Endometrial microvascular endothelial cells (primary cell): ENCODE measurements around the gene LHX2. TPM values are rescaled to one million over a fixed set of nuclear protein-coding genes. Genes with fewer than 3 reads are reported as not detected.

ENCODE experiments used
- in situ Hi-C: cut with HindIII; loops from 2 replicates; pipeline ENCODE4 v1.10.0; 2017; ENCODE audit warnings: low sequenced_read_pairs, low pct_unique_long_range_greater_than_20kb; ENCODE audit errors: inconsistent ontology term
- total RNA-seq: library from RNA; depleted of rRNA; stranded (reverse); fragments of >200 nt; gene quantifications from one replicate; pipeline ENCODE4 v1.2.3, GENCODE V29; 2015; ENCODE audit errors: inconsistent ontology term

Gene LHX2
- total RNA-seq, 1 donor from 2014 or later = not detected

DNA sequence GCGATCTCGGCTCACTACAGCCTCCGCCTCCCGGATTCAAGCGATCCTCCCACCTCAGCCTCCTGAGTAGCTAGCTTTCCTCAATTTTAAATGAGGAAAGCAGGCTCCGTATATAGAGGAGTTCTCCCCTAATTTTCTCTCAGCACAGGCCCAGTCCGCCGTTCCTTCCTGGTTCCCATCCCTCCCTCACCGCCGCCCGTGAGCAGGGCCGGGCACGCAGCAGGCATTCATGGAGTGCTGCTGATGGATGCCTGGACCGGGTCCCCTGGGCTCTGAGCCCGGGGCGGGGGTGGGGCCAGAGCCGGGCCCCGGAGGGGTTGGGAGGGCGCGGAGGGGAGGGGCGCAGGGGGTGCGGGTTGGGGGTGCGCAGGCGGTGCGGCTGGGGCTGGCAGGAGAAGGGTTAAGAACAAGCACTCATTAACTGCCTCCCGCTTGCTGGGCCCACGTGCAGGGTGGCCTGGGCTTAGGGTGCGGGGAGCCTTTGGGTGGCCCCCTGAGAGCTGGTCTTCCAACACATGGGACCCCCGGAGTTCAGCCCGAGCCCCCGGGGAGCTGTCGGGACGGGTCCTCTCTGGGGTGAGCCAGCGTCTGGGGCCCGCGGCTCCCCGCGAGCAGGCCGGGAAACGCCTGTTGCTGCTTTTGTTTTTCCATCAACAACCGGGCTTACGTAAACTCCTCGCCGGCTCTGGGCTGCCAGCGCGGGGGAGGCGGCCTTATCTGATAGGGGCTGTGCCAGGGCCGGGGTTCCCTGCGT is 33.7 kb downstream of the LHX2 start:
- in situ Hi-C loops = no loop called here

DNA sequence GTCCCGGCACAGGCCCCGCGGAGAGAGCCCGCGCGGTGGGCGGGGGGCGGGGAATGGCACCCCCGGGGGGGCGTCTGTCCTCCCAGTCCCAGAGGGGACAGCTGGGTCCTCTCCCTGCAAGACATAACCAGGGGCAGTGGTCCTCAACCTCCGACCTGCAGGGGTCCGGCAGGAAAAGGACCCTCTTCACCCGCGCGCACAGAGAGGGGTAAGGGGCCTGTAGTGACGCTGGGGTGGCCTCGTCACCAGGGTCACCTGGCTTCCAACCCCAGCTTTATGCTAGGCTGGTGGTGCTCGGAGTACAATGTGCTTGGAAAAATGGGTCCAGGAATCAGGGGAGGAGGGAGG is 34.2 kb downstream of the LHX2 start:
- in situ Hi-C loops = no loop called here

DNA sequence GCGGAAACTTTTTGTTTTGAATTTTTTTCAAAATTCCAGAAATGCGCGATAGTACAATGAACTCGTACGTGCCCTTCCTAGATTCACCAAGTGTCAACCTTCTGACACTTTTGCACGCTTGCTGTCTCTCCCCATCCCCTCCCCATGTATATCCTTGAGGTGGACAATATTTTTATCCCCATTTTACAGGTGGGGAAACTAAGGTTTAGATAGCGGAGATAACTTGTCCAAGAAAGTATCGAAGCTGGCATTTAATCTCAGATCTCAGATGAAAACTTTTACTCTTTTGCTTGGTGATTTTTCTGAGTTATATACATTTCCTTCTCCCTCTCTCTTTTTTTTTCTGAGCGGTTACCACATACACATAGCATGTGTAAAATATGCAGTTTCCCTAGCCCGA is 34.6 kb downstream of the LHX2 start:
- in situ Hi-C loops = no loop called here

DNA sequence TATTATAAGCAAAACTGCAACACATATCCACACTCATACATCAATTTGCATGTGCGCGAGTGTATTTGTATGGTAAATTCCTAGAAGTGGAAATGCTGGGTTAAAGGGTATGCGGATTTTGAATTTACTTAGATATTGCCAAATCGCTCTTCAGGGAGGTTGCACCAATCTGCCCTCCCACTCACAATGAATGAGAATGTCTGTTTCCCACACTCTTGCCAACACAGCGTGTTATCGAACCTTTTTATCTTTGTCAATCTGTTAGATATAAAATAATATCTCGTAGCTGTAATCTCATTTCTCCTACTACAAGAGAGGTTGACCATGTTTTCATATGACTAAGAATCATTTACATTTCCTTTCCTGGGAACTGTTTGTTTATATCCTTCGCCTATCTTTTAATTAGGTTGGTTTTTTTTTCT is 35.7 kb downstream of the LHX2 start:
- in situ Hi-C loops = no loop called here

DNA sequence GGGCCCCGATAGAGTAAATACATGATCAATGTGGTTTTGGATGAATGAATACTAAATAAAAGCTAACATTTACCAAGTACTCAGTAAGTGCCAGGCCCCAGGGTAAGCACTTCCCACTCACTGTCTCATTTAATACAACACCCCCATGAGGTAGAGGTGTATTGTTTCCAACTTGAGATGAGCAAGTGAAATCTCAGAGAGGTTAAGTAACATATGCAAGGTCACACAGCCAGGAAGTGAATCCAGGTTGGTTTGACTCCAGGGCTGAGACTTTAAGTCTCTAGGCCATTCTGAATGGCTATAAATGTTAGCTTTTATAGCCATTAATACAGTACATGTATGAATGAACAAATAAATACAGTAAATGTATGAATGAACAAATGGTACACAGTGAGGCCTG is 39.4 kb downstream of the LHX2 start:
- in situ Hi-C loops = no loop called here

DNA sequence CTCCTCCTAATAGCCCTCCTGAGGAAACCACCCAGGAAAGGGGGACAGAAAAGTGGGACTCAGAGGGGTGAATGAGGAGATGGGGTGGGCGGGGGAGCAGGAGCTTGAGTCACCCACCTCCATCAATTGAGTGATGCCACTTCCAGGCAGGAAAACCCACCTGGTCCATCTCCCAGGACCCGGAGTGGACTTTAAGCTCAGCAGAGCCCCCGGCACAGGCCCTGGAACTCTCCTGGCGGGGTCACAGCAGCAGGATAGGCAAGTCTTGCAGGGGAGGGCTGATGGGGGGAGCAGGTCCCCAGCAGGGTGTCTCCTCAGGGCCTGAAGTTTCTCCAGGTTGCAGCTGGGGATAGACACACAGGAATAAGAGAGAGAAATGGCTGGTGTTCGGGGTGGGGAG is 40.8 kb downstream of the LHX2 start:
- in situ Hi-C loops = no loop called here

DNA sequence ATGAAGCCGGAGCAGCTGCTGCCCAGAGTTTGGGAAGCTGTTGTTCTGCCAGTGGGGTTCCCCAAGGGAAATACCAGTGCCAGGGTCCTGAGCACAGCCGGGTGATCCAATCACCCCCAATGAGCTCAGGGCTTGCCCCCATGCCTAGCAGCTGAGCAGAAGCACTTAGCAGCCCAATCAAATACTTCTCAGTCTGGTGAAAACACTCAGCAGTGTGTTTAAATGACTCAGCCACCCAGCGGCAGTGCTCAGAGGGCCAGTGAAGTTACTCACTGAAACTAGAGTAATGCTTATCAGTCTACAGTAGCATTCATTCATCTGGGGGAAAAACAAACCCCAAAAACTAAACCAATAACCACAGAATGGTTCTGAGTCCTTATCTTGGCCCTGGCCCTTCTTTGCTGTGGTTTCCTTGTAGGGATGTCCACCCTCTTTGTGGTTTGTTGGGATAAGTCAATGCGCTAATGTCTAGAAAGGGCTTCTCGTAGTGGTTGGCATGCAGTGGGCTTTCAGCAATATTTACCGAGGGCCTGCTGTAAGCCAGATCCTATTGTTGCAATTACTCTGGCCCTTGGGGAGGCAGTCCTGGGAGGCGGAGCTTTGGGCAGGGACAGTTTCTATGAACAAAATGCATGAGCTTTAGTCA is 43.1 kb downstream of the LHX2 start:
- in situ Hi-C loops = no loop called here

DNA sequence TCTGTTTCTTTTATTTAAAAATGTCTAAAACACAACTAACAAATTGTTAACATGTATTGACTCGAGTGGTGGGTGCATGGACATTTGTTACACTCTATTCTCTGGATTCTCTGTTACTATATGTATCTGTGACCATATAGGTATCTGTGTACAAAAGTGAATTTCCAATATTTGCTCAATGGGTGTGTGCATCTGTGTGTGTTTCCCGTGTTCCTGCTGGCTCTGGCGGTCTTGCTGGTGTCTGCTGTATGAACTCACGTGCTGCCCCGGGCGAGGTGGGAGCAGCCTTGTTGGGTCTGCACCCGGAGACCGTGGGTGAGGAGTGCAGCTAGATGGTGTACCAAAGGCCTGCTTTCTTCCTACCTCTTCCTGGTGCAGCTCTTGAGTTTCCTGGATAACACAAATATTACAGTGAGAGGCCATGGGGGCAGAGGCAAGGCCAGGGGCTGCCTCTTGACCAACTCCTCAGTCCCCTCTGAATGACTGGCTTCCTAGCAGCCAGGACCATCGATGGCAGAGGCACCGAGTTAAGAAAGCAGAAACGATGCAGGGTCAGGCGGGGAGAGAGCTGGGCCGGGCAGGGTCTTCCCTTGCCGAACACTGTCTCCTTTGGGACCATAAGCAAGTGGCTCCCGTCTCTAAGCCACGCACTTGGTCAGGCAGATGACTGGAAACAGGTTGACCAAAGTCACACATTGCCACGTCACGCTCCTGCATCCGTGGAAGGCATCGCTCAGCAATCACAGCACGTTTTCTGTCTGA is 49.5 kb downstream of the LHX2 start:
- in situ Hi-C loops = no loop called here

DNA sequence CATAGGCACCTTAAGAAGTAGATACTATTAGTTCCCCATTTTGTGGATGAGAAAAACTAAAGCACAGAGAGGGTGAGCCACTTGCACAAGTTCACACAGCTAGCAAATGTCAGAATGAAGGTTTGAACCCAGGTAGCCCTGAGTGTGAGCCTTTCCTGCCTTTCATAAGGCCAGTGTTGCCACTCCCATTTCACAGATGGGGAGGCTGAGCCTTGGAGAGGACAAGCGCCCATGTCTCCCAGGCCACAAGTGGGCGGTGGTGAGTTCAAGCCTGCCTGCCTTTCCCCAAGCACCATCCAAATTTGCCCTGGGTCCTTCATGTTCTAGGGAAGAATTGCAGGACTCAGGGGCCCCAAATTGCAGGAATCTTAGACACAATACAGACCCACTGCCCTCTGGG is 50.6 kb downstream of the LHX2 start:
- in situ Hi-C loops = no loop called here

DNA sequence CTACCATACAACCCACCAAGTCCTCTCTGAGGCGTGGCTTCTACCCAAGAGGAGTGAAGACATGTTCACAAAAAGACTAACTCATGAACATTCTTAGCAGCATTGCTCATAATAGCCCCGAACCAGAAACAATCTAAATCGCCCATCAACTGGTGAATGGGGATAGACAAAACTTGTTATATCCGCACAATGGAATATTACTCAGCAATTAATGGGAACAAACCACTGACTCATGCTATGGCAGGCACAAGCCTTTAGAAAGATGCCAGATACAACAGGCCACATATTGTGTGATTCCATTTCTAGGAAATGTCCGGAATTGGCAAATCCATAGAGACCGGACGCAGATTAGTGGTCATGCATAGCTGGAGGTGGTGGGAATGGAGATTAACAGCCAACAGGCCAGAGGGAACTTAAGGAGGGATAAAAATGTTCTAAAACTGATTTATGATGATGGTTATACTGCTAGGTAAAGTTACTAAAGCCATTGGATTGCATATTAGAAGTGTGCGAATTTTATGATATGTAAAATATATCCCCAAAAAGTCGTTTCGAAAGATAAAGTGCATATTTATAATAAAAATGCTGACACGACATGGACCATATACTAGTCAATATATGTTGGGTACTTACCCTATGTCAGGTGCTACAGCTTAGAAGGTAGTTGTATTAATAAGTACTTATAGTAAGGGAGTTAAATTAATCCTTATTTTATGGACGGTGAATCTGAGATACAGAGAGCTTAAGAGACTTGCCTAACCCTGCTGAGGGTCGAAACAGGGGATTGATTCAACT is 55.4 kb downstream of the LHX2 start:
- in situ Hi-C loops = no loop called here

DNA sequence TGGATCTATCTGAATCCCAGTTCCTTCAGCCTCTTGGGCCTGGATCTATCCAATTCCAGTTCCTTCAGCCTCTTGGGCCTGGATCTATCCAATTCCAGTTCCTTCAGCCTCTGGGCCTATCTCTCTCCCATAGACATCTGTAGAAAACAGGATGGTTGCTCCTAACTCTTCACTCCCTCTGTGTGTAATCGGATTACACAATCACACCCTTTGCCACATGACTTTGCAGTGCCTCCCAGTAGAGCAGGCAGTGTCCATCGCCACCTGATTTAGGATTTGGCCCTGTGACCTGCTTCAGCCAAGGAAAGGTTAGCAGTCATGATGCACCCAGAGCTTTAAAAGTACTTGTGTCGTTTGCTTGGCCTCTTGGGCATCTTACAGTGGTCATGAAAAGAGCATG is 56.7 kb downstream of the LHX2 start:
- in situ Hi-C loops = no loop called here

DNA sequence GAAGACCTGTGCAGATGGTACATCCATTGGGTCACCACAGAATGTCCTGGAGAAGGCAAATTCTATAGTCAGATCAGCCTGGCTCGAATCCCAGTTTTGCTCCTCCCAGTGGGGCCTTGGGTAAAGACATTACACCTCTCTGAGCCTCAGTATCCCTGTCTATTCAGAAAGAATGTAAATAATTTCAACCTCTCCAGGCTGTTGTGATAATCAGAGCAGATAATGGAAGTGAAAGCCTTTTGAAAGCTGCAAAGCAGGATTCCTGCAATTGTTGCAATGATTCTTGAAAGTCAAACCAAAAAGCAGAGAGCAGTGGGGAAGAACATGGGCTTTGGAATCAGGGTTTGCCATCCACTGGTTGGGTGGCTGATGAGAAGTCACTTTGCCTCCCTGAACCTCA is 63.2 kb downstream of the LHX2 start:
- in situ Hi-C loops = no loop called here

DNA sequence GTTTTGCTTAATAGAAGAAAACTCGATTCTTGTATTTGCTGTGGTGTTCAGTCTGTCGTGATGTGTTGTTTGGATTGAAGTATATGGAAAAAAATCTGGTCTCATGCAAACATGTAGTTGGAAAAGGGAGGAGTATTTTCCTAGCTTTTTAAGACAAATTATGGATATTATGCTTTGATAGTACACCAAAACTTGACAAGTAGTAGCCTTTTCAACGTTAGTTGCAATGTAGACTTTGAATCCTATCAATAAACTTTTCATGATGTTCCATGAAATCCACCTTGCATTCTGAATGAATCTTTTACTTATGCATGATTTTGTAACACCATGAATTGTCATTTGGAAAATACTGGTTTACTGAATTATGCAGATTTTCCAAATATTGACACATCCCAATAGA is 64.2 kb downstream of the LHX2 start:
- in situ Hi-C loops = no loop called here

DNA sequence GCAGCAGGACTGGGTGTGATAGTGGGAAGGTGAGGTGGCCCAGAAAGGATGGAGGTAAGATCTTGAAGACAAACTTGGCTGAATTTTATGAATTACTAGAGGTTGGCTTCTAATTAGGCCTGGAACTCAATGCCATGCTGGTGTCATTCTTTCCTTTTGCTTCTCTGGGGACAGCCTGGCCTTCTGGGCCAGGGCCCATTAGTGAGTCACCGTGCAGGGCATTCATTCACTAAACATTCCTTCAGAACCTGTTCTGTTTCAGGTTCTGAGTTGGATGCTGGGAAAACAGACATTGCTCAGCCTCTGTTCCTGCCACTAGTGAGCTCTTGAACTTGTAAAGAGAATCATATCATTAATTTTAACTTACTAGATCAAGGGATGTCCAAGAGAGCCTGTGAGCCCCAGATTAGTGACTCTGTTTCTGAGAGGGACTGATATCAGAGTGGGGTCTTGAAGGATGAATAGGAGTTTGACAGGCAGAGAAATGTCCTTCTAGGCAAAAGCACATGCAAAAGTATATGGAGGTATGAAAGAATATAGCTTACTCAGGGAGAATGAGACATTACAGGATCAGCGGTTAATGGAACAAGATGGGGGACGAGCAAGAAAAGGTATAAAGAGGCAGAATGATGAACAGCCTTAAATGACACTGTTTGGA is 66.5 kb downstream of the LHX2 start:
- in situ Hi-C loops = no loop called here

DNA sequence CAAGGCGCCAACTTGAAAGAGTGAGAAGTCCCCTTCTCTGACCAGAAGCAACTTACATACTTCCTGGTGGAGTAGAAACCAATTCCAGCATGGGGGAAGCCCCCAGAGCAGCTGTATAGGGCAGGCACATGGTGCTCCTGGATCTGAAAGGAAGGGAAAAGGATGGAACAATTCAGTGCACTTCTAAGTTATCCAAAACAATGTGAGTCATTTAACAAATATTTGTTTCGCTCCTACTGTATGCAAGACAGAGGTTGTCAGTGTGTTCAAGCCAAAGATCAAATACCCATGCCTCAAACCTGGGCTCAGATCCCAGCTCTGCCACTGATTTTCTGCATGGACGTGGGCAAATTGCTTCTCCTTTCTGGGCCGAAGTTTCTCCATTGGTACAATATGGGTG is 67.1 kb downstream of the LHX2 start:
- in situ Hi-C loops = no loop called here

DNA sequence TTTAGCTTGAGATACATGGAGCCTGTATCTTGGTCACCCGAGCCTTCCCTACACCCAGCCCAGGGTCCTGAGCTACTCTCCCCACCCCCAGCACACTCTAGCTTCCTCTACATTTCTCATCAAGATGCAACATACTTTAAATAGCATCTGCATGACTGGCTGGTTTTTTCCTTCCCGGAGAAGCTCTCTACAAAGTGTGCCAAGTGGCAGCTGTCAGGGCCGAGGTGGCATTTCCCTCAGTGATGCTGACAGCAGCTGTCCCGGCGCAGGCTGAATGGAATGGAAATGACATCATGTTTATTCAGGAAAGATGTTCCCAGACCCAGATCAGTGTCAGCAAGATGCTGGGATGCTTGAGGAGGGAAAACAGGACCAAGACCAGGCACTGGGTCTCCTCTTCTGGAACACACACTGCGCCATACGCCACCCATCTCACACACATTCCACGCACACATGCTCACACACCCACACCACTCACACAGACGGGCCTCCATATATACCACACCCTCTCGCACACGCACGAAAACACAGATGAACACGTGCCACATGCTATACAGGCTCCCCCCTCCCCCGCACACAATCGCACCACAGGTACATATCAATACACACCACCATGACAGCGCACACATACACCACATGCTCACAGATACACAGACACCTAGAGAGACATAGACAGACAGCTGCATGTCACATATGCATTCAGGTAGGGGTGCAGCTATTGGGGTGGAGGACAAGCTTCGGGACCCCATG is 67.8 kb downstream of the LHX2 start:
- in situ Hi-C loops = no loop called here

DNA sequence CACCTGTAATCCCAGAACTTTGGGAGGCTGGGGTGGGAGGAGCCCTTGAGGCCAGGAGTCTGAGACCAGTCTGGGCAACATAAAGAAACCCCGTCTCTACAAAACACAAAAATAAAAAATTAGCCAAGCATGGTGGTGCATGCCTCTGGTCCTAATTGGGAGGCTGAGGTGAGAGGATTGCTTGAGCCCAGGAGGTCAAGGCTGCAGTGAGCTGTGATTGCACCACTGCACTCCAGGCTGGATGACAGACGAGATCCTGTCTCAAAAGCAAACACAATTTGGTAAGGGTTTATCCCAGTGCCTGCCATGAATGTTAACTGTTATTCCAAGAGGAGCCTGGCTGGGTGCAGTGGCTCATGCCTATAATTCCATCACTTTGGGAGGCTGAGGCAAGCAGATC is 71.1 kb downstream of the LHX2 start:
- in situ Hi-C loops = no loop called here
